NT2/D1 (cell line): Measurements from ENCODE around the gene ZNF503.

Experiments used
- SUZ12 ChIP-seq: IDR thresholded peaks from 2 replicates; pipeline ENCODE4 v1.6.1; 2011; ENCODE audit not compliant: insufficient read length, insufficient read depth; ENCODE audit errors: extremely low read depth
- YY1 ChIP-seq: IDR thresholded peaks from 2 replicates; pipeline ENCODE4 v1.6.1; 2011; ENCODE audit not compliant: insufficient read length, insufficient read depth
- ZNF274 ChIP-seq: IDR thresholded peaks from 2 replicates; pipeline ENCODE4 v1.6.1; 2011; ENCODE audit warnings: mild to moderate bottlenecking, low read depth, low read length

DNA sequence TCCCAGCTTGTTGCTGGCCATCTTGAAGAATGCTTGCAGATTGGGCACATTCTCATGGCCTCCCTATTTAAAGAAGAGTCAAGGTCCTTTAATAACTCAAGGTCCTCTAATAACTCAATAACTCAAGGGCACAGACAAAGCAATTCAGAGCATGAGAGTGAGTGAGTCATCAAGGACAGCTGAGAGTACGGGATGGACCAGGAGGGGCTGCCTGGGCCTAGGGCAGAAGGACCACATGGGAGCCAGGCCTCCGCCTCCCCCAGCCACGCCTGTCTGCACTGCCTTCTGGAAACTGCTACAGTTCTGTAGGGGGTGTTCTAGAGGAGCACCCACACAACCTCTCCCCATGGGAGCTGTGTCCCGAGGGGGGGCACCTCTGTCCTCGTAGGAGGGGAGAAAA, 48.9 kb downstream of the ZNF503 start:
- TF ChIP-seq YY1: no peak
- TF ChIP-seq ZNF274: no peak
- no peak for TF ChIP-seq SUZ12
